HepG2 (cell line): Measurements from ENCODE around the gene AMPH. TPM values are rescaled to one million over a fixed set of nuclear protein-coding genes. Genes with fewer than 3 reads are reported as not detected.

Experiments
- ATAC-seq: fragments of 200-7000 bp; cut with Tn5 transposase; 3 replicates; pipeline ENCODE4 v1.9.1; 2020; ENCODE audit warnings: mild to moderate bottlenecking, moderate library complexity
- BruUV-seq: library from RNA; stranded (reverse); fragments of 400-500 nt; replicated peaks from 2 replicates; lab custom pipeline; 2021; lab: Mats Ljungman, UMichigan
- CTCF ChIA-PET: fragments of 300-600 bp; formaldehyde crosslinking; extraction: SDS; loops from one replicate; lab custom pipeline; 2021; ENCODE audit warnings: low total read pairs, inconsistent platforms, low intra/inter-chr PET ratio; lab: Yijun Ruan, JAX
- POLR2A ChIA-PET: fragments of 350-600 bp; sonication (Branson Sonifier 250); formaldehyde crosslinking; loops from one replicate; lab custom pipeline; 2020; ENCODE audit warnings: antibody characterized with exemption, inconsistent platforms; lab: Yijun Ruan, JAX
- DNase-seq: peaks from one replicate; pipeline ENCODE4 v3.0.0-alpha.2; 2015; ENCODE audit warnings: low spot score
- FAIRE-seq: peaks from 3 replicates; lab custom pipeline; 2011; peaks lifted over from hg19 to GRCh38; lab: Jason Lieb, UNC
- H2AFZ ChIP-seq: one replicate; pipeline ENCODE4 v1.6.1; 2011; ENCODE audit warnings: low read length, inconsistent platforms
- H3K27ac ChIP-seq: fragments of 300-600 bp; 3 replicates; pipeline ENCODE4 v1.8.0; 2011; ENCODE audit warnings: mixed run types, mild to moderate bottlenecking, mixed read lengths, low read length, inconsistent platforms; ENCODE audit not compliant: insufficient read depth; ENCODE audit errors: extremely low read length
- H3K27me3 ChIP-seq, 2 experiments: fragments of 200-600 bp in 1 of 2; 2 replicates in 1 of 2; 3 replicates in 1 of 2; pipeline versions ENCODE4 v1.6.0 to v1.8.0; 2011; ENCODE audit warnings: low read length in 2 of 2, mild to moderate bottlenecking in 2 of 2, moderate library complexity in 2 of 2, inconsistent platforms in 1 of 2; ENCODE audit not compliant: insufficient read depth in 2 of 2, control insufficient read depth in 1 of 2
- H3K36me3 ChIP-seq, 2 experiments: fragments of 200-600 bp in 1 of 2; replicated peaks in 1 of 2; 2 replicates in 1 of 2; 3 replicates in 1 of 2; pipeline versions ENCODE4 v1.5.1 to v1.8.0; 2011; ENCODE audit warnings: low read length in 2 of 2, inconsistent platforms in 1 of 2; ENCODE audit not compliant: insufficient read depth in 2 of 2, control insufficient read depth in 1 of 2
- H3K4me1 ChIP-seq: 2 replicates; pipeline ENCODE4 v1.5.1; 2012; ENCODE audit warnings: low read length, inconsistent platforms; ENCODE audit not compliant: insufficient read depth
- H3K4me2 ChIP-seq: 2 replicates; pipeline ENCODE4 v1.6.0; 2011; ENCODE audit warnings: low read depth, low read length, inconsistent platforms
- H3K4me3 ChIP-seq, 3 experiments: fragments of 200-600 bp in 1 of 3; sonication (generic), shearing (Covaris generic) in 1 of 3; replicated peaks in 1 of 3; 2 replicates each; pipeline ENCODE4 v1.5.1; 2011 to 2016; ENCODE audit warnings: low read length in 3 of 3, inconsistent platforms in 2 of 3, low read depth in 2 of 3, mild to moderate bottlenecking in 2 of 3, control low read depth in 1 of 3, mixed read lengths in 1 of 3; ENCODE audit not compliant: insufficient read depth in 1 of 3
- H3K79me2 ChIP-seq: one replicate; pipeline ENCODE4 v1.6.1; 2011; ENCODE audit warnings: low read length, inconsistent platforms; ENCODE audit not compliant: insufficient read depth
- H3K9ac ChIP-seq: 2 replicates; pipeline ENCODE4 v1.6.0; 2011; ENCODE audit warnings: mild to moderate bottlenecking, low read depth, low read length, inconsistent platforms; ENCODE audit not compliant: insufficient read depth
- H3K9me3 ChIP-seq: 2 replicates; pipeline ENCODE4 v1.5.1; 2012; ENCODE audit warnings: mild to moderate bottlenecking, low read length
- H4K20me1 ChIP-seq: 2 replicates; pipeline ENCODE4 v1.6.0; 2011; ENCODE audit warnings: inconsistent platforms, mild to moderate bottlenecking, low read length, moderate library complexity; ENCODE audit not compliant: insufficient read depth
- ARID2 ChIP-seq: sonication (generic); formaldehyde crosslinking; IDR thresholded peaks from 2 replicates; pipeline ENCODE4 v1.8.1; 2022; ENCODE audit warnings: mild to moderate bottlenecking, missing genetic modification reagents, borderline replicate concordance
- EEA1 ChIP-seq: sonication (generic); formaldehyde crosslinking; IDR thresholded peaks from 2 replicates; pipeline ENCODE4 v1.5.1; 2020; ENCODE audit warnings: mild to moderate bottlenecking, missing genetic modification reagents, borderline replicate concordance
- GPBP1L1 ChIP-seq: sonication (generic); formaldehyde crosslinking; IDR thresholded peaks from 2 replicates; pipeline ENCODE4 v1.5.0; 2020; ENCODE audit warnings: mild to moderate bottlenecking, missing genetic modification reagents
- HNRNPH1 ChIP-seq: fragments of 200-400 bp; formaldehyde crosslinking; optimal IDR thresholded peaks from 2 replicates; pipeline ENCODE3; 2017; ENCODE audit warnings: mild to moderate bottlenecking, low read depth, low read length
- NR2C2 ChIP-seq: sonication (generic); formaldehyde crosslinking; IDR thresholded peaks from 2 replicates; pipeline ENCODE4 v1.4.0; 2020; ENCODE audit warnings: missing genetic modification reagents, mild to moderate bottlenecking, moderate library complexity, borderline replicate concordance
- RAD51 ChIP-seq: fragments of 450-650 bp; IDR thresholded peaks from 2 replicates; pipeline ENCODE4 v1.6.1; 2016; ENCODE audit warnings: borderline replicate concordance
- SRY ChIP-seq: sonication (generic); formaldehyde crosslinking; IDR thresholded peaks from 2 replicates; pipeline ENCODE4 v1.8.0; 2022; ENCODE audit warnings: mild to moderate bottlenecking, missing genetic modification reagents
- ZNF143 ChIP-seq: sonication (generic); formaldehyde crosslinking; IDR thresholded peaks from 2 replicates; pipeline ENCODE4 v1.4.0; 2020; ENCODE audit warnings: missing genetic modification reagents
- ZNF224 ChIP-seq: sonication (generic); formaldehyde crosslinking; IDR thresholded peaks from 2 replicates; pipeline ENCODE4 v1.5.0; 2020; ENCODE audit warnings: mild to moderate bottlenecking, missing genetic modification reagents
- ZNF276 ChIP-seq: sonication (generic); formaldehyde crosslinking; IDR thresholded peaks from 2 replicates; pipeline ENCODE4 v1.4.0; 2020; ENCODE audit warnings: mild to moderate bottlenecking, low read depth, missing genetic modification reagents
- ZNF703 ChIP-seq: sonication (generic); formaldehyde crosslinking; IDR thresholded peaks from 2 replicates; pipeline ENCODE4 v1.5.1; 2020; ENCODE audit warnings: missing genetic modification reagents, mild to moderate bottlenecking, moderate library complexity, borderline replicate concordance
- ZNF879 ChIP-seq: sonication (generic); formaldehyde crosslinking; IDR thresholded peaks from 2 replicates; pipeline ENCODE4 v1.8.1; 2023; ENCODE audit warnings: missing genetic modification reagents
- WGBS: methylation state at CpG from one replicate; pipeline ENCODE4 v1.1.6; 2017; ENCODE audit warnings: low lambda C conversion rate; 5-methylcytosine and 5-hydroxymethylcytosine counted together
- in situ Hi-C: cut with HindIII; loops from 2 replicates; pipeline ENCODE4 v1.10.0; 2017; ENCODE audit warnings: low pct_unique_long_range_greater_than_20kb; ENCODE audit not compliant: extremely low pct_ligation_motif_present
- intact Hi-C: fragments of 100-400 bp; cut with micrococcal nuclease; formaldehyde crosslinking; loops from one replicate; pipeline ENCODE4 v1.10.0; 2022; ENCODE audit not compliant: unreplicated experiment
- polyA plus RNA-seq, 8 experiments: library from polyadenylated mRNA; depleted of rRNA in 3 of 8; stranded (reverse) in 7 of 8; unstranded in 1 of 8; fragments of >200 nt; fragmentation: Illumina TruSeq in 4 of 8; extraction: Trizol in 4 of 8; gene quantifications; 2 replicates each; pipeline versions ENCODE4 v1.2.1 to v1.2.3, GENCODE V29; 2011 to 2016; ENCODE audit warnings: low read depth in 4 of 8, missing spikeins in 1 of 8, mixed read lengths in 1 of 8; ENCODE audit not compliant: insufficient read depth in 1 of 8
- total RNA-seq, 5 experiments: library from RNA; depleted of rRNA; stranded (reverse); fragments of >200 nt; fragmentation: Illumina TruSeq; extraction: Trizol; gene quantifications; 2 replicates each; pipeline ENCODE4 v1.2.3, GENCODE V29; 2016; ENCODE audit warnings: low read depth in 1 of 5
- TF ChIP-seq, protein P1 (sequence below): sonication (generic); formaldehyde crosslinking; IDR thresholded peaks from 2 replicates; pipeline ENCODE4 v1.4.0; 2020; ENCODE audit warnings: low read depth, mild to moderate bottlenecking, missing genetic modification reagents
- TF ChIP-seq, protein P2 (sequence below), 2 experiments: sonication (generic) in 1 of 2; formaldehyde crosslinking in 1 of 2; IDR thresholded peaks; 2 replicates each; pipeline versions ENCODE4 v1.6.1 to v1.9.0; 2014 to 2022; ENCODE audit warnings: antibody characterized with exemption in 1 of 2, borderline replicate concordance in 1 of 2, inconsistent platforms in 1 of 2, low read depth in 1 of 2, missing genetic modification reagents in 1 of 2

AMPH gene
- total and polyA plus RNA-seq, 2 of the 13 experiments (the other 11 are each of a cell fraction or from before 2014, with no cell fraction given), result not detected

GRCh38 chr7:38664972-38665371, 33.8 kb upstream of the AMPH start:
- FAIRE-seq (no peak), ATAC-seq (no peak), DNase-seq (no peak)
- ChIA-PET CTCF (no interaction called here), POLR2A (no interaction called here)
- H4K20me1 ChIP-seq, result no peaks in the 10 kb centered on the region
- no peaks in the 10 kb centered on the region for H3K27me3 ChIP-seq
- WGBS, result 27% methylated on average over 7 of the region's 7 CpGs
- H3K9me3 ChIP-seq, result no peaks in the 10 kb centered on the region
- no peaks in the 10 kb centered on the region for H3K36me3 ChIP-seq
- in situ Hi-C loops, result loop anchor here (25.0 kb wide), 1 partner anchor 253 kb away; no protein-coding TSS in a partner anchor
- no peak overlapping the region for H3K27ac ChIP-seq
- no peak overlapping the region for H3K4me3 ChIP-seq
- TF ChIP-seq ZNF224 (CRISPR knock-in tag) (no peak), ZNF276 (CRISPR knock-in tag) (no peak), ARID2 (CRISPR knock-in tag) (no peak), NR2C2 (CRISPR knock-in tag) (no peak), RAD51 (no peak), SRY (CRISPR knock-in tag) (no peak), EEA1 (CRISPR knock-in tag) (no peak), ZNF703 (CRISPR knock-in tag) (no peak), GPBP1L1 (CRISPR knock-in tag) (no peak), HNRNPH1 (no peak), ZNF143 (CRISPR knock-in tag) (no peak), ZNF879 (CRISPR knock-in tag) (no peak)
- TF ChIP-seq, protein P1, sequence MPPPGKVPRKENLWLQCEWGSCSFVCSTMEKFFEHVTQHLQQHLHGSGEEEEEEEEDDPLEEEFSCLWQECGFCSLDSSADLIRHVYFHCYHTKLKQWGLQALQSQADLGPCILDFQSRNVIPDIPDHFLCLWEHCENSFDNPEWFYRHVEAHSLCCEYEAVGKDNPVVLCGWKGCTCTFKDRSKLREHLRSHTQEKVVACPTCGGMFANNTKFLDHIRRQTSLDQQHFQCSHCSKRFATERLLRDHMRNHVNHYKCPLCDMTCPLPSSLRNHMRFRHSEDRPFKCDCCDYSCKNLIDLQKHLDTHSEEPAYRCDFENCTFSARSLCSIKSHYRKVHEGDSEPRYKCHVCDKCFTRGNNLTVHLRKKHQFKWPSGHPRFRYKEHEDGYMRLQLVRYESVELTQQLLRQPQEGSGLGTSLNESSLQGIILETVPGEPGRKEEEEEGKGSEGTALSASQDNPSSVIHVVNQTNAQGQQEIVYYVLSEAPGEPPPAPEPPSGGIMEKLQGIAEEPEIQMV (CRISPR knock-in tag), result no peak
- TF ChIP-seq, protein P2, sequence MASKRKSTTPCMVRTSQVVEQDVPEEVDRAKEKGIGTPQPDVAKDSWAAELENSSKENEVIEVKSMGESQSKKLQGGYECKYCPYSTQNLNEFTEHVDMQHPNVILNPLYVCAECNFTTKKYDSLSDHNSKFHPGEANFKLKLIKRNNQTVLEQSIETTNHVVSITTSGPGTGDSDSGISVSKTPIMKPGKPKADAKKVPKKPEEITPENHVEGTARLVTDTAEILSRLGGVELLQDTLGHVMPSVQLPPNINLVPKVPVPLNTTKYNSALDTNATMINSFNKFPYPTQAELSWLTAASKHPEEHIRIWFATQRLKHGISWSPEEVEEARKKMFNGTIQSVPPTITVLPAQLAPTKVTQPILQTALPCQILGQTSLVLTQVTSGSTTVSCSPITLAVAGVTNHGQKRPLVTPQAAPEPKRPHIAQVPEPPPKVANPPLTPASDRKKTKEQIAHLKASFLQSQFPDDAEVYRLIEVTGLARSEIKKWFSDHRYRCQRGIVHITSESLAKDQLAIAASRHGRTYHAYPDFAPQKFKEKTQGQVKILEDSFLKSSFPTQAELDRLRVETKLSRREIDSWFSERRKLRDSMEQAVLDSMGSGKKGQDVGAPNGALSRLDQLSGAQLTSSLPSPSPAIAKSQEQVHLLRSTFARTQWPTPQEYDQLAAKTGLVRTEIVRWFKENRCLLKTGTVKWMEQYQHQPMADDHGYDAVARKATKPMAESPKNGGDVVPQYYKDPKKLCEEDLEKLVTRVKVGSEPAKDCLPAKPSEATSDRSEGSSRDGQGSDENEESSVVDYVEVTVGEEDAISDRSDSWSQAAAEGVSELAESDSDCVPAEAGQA (IDR thresholded peaks at IDR 0.05; ENCODE audit: low read depth), result no peak
- TF ChIP-seq, protein P2 (CRISPR knock-in tag; IDR thresholded peaks at IDR 0.05; ENCODE audit: borderline replicate concordance), result no peak
- H3K79me2 ChIP-seq, result no peaks in the 10 kb centered on the region
- no TSS peak for BruUV-seq
- H3K9ac ChIP-seq, result no peak overlapping the region
- H3K4me2 ChIP-seq, result no peak overlapping the region
- H3K4me1 ChIP-seq, result no peaks in the 10 kb centered on the region
- no peak overlapping the region for H2AFZ ChIP-seq
- intact Hi-C loops, result no loop called here
